ENCODE measurements around the gene FILIP1L. TPM values are rescaled to one million over a fixed set of nuclear protein-coding genes. Genes with fewer than 3 reads are reported as not detected.

Gene FILIP1L
- total RNA-seq, 4 donors from 2014 or later = 87.1 to 115 (median 99.6) TPM

DNA sequence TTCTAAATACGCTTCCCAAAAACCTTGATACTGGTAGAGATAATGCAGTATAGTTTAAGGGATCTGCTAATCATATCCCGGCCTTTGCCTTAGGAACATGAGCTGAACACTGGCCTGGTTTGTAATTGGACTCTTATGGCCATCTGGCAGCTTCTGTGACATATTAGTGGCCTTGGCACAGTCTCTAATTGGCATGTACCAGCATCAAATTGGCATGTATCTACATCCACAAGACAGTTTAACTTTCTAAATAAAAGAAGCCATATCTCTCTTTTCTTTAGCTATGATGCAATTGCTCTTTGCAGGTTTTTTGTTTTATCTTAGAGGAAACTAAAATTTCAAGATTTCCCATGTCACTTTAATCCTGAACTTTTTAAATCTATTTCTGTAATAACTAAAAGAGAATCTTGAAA, 44.6 kb upstream of the FILIP1L start:
- in situ Hi-C loops (cut with MboI; ENCODE audit: low sequenced_read_pairs in 4 of 4) = no loop called here
- H3K9me3 ChIP-seq = peaks cover 0 to 2% (median 0%) of the 10 kb centered on the region in 3 donors
- intact Hi-C loops (cut with DNase I; ENCODE audit: low total_unique reads) = loop anchor here (2.0 to 5.0 kb wide), 2 partner anchors 37 to 88 kb away; no protein-coding TSS in a partner anchor
- peaks cover 48 to 63% of the 10 kb centered on the region in 2 donors for H3K4me1 ChIP-seq
- H3K36me3 ChIP-seq = no peaks in the 10 kb centered on the region
- H3K4me3 ChIP-seq = peak overlapping the region in 1 of 4 donors; percentile 2
- TF ChIP-seq, protein P1, sequence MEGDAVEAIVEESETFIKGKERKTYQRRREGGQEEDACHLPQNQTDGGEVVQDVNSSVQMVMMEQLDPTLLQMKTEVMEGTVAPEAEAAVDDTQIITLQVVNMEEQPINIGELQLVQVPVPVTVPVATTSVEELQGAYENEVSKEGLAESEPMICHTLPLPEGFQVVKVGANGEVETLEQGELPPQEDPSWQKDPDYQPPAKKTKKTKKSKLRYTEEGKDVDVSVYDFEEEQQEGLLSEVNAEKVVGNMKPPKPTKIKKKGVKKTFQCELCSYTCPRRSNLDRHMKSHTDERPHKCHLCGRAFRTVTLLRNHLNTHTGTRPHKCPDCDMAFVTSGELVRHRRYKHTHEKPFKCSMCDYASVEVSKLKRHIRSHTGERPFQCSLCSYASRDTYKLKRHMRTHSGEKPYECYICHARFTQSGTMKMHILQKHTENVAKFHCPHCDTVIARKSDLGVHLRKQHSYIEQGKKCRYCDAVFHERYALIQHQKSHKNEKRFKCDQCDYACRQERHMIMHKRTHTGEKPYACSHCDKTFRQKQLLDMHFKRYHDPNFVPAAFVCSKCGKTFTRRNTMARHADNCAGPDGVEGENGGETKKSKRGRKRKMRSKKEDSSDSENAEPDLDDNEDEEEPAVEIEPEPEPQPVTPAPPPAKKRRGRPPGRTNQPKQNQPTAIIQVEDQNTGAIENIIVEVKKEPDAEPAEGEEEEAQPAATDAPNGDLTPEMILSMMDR (IDR thresholded peaks at IDR 0.05 in 4 of 5, conservative IDR thresholded peaks at IDR 0.05 in 1 of 5) = no peak
- peak overlapping the region; percentile 62 to 79 (median 78) for H3K27ac ChIP-seq
- ATAC-seq (peak; percentile 94 to 99), DNase-seq (peak; percentile 59)
- no peaks in the 10 kb centered on the region for H3K27me3 ChIP-seq

DNA sequence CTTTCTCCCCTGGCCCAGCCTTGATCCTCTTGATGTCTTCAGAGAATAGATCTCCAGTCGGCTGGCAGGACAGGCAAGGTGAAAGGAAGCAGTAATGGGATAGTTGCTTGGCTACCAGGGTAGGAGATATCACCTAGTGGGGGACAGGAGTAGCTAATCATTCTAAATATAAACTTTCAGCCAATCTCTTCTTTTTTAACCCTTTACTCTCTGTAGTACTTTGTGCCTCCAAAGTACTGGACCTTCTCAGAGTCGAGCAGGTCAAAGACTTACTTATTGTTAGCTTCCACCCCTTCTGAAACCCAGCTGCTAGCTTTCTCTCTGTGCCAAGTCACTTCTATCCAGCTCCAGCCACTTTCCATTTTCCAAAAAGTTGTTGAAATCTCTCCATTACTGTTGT, 43.4 kb upstream of the FILIP1L start:
- TF ChIP-seq POLR2A (IDR thresholded peaks at IDR 0.05) = no peak
- TF ChIP-seq, protein P1 (IDR thresholded peaks at IDR 0.05 in 4 of 5, conservative IDR thresholded peaks at IDR 0.05 in 1 of 5) = no peak
- Histone ChIP-seq H3K9me3 (peaks cover 0 to 2% (median 0%) of the 10 kb centered on the region in 3 donors), H3K4me1 (peaks cover 43 to 52% of the 10 kb centered on the region in 2 donors), H3K36me3 (no peaks in the 10 kb centered on the region), H3K4me3 (no peak overlapping the region), H3K27me3 (no peaks in the 10 kb centered on the region), H3K27ac (peak overlapping the region; percentile 62 to 79 (median 78))
- DNase-seq (no peak), ATAC-seq (no peak)
- in situ Hi-C loops (cut with MboI; ENCODE audit: low sequenced_read_pairs in 4 of 4) (no loop called here), intact Hi-C loops (cut with DNase I; ENCODE audit: low total_unique reads) (loop anchor here (2.0 to 5.0 kb wide), 2 partner anchors 35 to 87 kb away; no protein-coding TSS in a partner anchor)

DNA sequence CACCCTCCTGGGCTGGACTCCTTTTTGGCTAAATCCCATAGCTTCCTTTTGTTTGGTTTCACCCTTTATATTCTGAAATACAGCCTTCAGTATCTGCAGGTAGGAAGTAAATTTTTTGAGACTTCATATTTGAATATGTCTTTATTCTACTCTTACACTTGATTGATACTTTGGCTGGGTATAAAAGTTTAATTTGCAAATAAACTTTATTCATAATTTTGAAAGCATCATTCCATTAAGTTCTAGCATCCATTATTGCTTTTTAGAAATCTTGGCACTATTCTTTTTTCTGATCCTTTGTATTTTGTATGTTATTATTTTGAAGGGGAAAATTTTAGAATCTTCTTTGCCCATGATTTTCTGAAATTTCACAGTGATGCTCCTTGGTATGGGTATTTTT, 41.3 kb upstream of the FILIP1L start:
- no peak overlapping the region for H3K4me3 ChIP-seq
- no peak for DNase-seq
- H3K4me1 ChIP-seq = peaks cover 45 to 48% of the 10 kb centered on the region in 2 donors
- in situ Hi-C loops (cut with MboI; ENCODE audit: low sequenced_read_pairs in 4 of 4) = no loop called here
- TF ChIP-seq, protein P1 (IDR thresholded peaks at IDR 0.05 in 4 of 5, conservative IDR thresholded peaks at IDR 0.05 in 1 of 5) = no peak
- no peak for TF ChIP-seq POLR2A (IDR thresholded peaks at IDR 0.05)
- H3K9me3 ChIP-seq = peaks cover 0 to 2% (median 0%) of the 10 kb centered on the region in 3 donors
- no peak for ATAC-seq
- H3K27me3 ChIP-seq = no peaks in the 10 kb centered on the region
- no peak overlapping the region for H3K27ac ChIP-seq
- H3K36me3 ChIP-seq = no peaks in the 10 kb centered on the region
- intact Hi-C loops (cut with DNase I; ENCODE audit: low total_unique reads) = loop anchor here (5.0 kb wide), 1 partner anchor 33 kb away; no protein-coding TSS in a partner anchor

DNA sequence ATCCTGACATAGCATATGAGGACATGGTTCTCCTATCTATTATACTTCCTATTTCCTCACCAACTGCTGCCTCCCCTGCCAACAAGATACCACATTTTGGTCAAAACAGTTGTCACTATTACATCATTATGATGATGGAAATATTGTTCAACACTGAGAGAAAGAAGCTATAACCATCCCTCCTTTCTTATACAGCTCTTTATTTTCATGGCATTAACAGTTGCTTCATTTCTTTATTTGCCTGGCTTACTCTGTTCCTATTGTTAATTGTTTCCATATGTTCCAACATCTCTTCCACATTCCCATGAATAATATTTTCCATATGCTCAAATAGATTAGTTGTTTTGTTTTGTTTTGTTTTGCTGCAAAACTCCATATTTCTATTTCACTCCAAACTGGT, 40.8 kb upstream of the FILIP1L start:
- Histone ChIP-seq H3K27ac (no peak overlapping the region), H3K27me3 (no peaks in the 10 kb centered on the region), H3K4me1 (peaks cover 44 to 45% of the 10 kb centered on the region in 2 donors), H3K9me3 (peaks cover 0 to 2% (median 0%) of the 10 kb centered on the region in 3 donors), H3K4me3 (no peak overlapping the region), H3K36me3 (no peaks in the 10 kb centered on the region)
- DNase-seq (no peak), ATAC-seq (no peak)
- intact Hi-C loops (cut with DNase I; ENCODE audit: low total_unique reads) (loop anchor here (5.0 kb wide), 1 partner anchor 33 kb away; no protein-coding TSS in a partner anchor), in situ Hi-C loops (cut with MboI; ENCODE audit: low sequenced_read_pairs in 4 of 4) (no loop called here)
- no peak for TF ChIP-seq POLR2A (IDR thresholded peaks at IDR 0.05)
- TF ChIP-seq, protein P1 (IDR thresholded peaks at IDR 0.05 in 4 of 5, conservative IDR thresholded peaks at IDR 0.05 in 1 of 5) = no peak
